HG02852 (cell line): Measurements from ENCODE around the gene NR6A1.

Source experiments
- ATAC-seq: cut with Tn5 transposase; IDR thresholded peaks from one replicate; pipeline ENCODE4 v1.9.1; 2021; ENCODE audit warnings: mild to moderate bottlenecking, moderate library complexity; ENCODE audit not compliant: unreplicated experiment

NR6A1 gene

GRCh38 chr9:124544535-124544934 lies 226.6 kb downstream of the NR6A1 start:
- no peak for ATAC-seq

GRCh38 chr9:124541824-124542223 lies 229.3 kb downstream of the NR6A1 start:
- ATAC-seq = no peak

GRCh38 chr9:124537926-124538325 lies 233.2 kb downstream of the NR6A1 start:
- no peak for ATAC-seq

- ATAC-seq = no peak
Observed at GRCh38 chr9:124535846-124536245, 235.3 kb downstream of the NR6A1 start.

GRCh38 chr9:124532897-124533296 lies 238.2 kb downstream of the NR6A1 start:
- ATAC-seq = no peak

- no peak for ATAC-seq
Observed at GRCh38 chr9:124531115-124531514, 240.0 kb downstream of the NR6A1 start.

GRCh38 chr9:124530246-124530645 lies 240.9 kb downstream of the NR6A1 start:
- ATAC-seq = no peak

- ATAC-seq = no peak
Observed at GRCh38 chr9:124527781-124528180, 243.3 kb downstream of the NR6A1 start.

- no peak for ATAC-seq
Observed at GRCh38 chr9:124526174-124526573, 244.9 kb downstream of the NR6A1 start.

GRCh38 chr9:124522121-124523098 lies 248.7 kb downstream of the NR6A1 start:
- ATAC-seq = no peak

GRCh38 chr9:124521142-124521541 lies 250.0 kb downstream of the NR6A1 start:
- ATAC-seq = no peak

GRCh38 chr9:124520206-124520596 lies 250.9 kb downstream of the NR6A1 start:
- ATAC-seq = no peak

- no peak for ATAC-seq
Observed at GRCh38 chr9:124518116-124518515, 253.0 kb downstream of the NR6A1 start.

- ATAC-seq = no peak
Observed at GRCh38 chr9:124517600-124517999, 253.5 kb downstream of the NR6A1 start.

GRCh38 chr9:124514874-124515273 lies 256.2 kb downstream of the NR6A1 start:
- no peak for ATAC-seq

GRCh38 chr9:124514125-124514524 lies 257.0 kb downstream of the NR6A1 start:
- no peak for ATAC-seq

- ATAC-seq = no peak
Observed at GRCh38 chr9:124513376-124513994, 257.6 kb downstream of the NR6A1 start.

- no peak for ATAC-seq
Observed at GRCh38 chr9:124512806-124513204, 258.3 kb downstream of the NR6A1 start.

GRCh38 chr9:124511891-124512805 lies 259.0 kb downstream of the NR6A1 start:
- no peak for ATAC-seq

- ATAC-seq = no peak
Observed at GRCh38 chr9:124511426-124511840, 259.7 kb downstream of the NR6A1 start.
